Caco-2 (cell line): Measurements from ENCODE around the gene PODXL. TPM values are rescaled to one million over a fixed set of nuclear protein-coding genes. Genes with fewer than 3 reads are reported as not detected.
A peak's percentile ranks its signal among the peaks of the same experiment; 100 is the strongest.

Experiments
- BruUV-seq: library from RNA; stranded (reverse); fragments of 400-500 nt; replicated peaks from 2 replicates; lab custom pipeline; 2021; lab: Mats Ljungman, UMichigan
- CTCF ChIA-PET: fragments of 300-600 bp; sonication (Branson Sonifier 250); formaldehyde crosslinking; loops from one replicate; lab custom pipeline; 2022; ENCODE audit warnings: antibody characterized with exemption; lab: Charles Lee
- POLR2A ChIA-PET: fragments of 300-600 bp; sonication (Branson Sonifier 250); formaldehyde crosslinking; loops from one replicate; lab custom pipeline; 2022; ENCODE audit warnings: antibody characterized with exemption; lab: Charles Lee
- DNase-seq, 2 experiments: peaks; one replicate each; pipeline versions ENCODE4 v3.0.0 to v3.0.0-alpha.2; 2020 to 2022
- H3K27me3 ChIP-seq: replicated peaks from 2 replicates; pipeline ENCODE4 v1.6.0; 2011; ENCODE audit warnings: low read length; ENCODE audit not compliant: control insufficient read depth, insufficient read depth
- H3K36me3 ChIP-seq: 2 replicates; pipeline ENCODE4 v1.5.1; 2011; ENCODE audit warnings: low read length; ENCODE audit not compliant: control insufficient read depth, insufficient read depth
- H3K4me1 ChIP-seq: fragments of 250-450 bp; sonication (Bioruptor Pico); 2 replicates; pipeline ENCODE4 v1.5.1; 2020; ENCODE audit warnings: mild to moderate bottlenecking
- H3K4me3 ChIP-seq: 2 replicates; pipeline ENCODE4 v1.5.1; 2011; ENCODE audit warnings: low read depth, mild to moderate bottlenecking, control low read depth, low read length
- H3K9me3 ChIP-seq: fragments of 250-450 bp; sonication (Bioruptor Pico); 2 replicates; pipeline ENCODE4 v1.5.1; 2020; ENCODE audit warnings: mild to moderate bottlenecking, moderate library complexity
- H3K27ac Mint-ChIP-seq: one replicate; pipeline ENCODE4 v1.8.0; 2022; ENCODE audit warnings: mixed read lengths; ENCODE audit not compliant: unreplicated experiment
- H3K27me3 Mint-ChIP-seq: one replicate; pipeline ENCODE4 v1.8.0; 2022; ENCODE audit warnings: mixed read lengths; ENCODE audit not compliant: insufficient read depth, unreplicated experiment
- H3K36me3 Mint-ChIP-seq: one replicate; pipeline ENCODE4 v1.8.0; 2022; ENCODE audit warnings: mild to moderate bottlenecking, mixed read lengths; ENCODE audit not compliant: insufficient read depth, unreplicated experiment
- H3K4me1 Mint-ChIP-seq: one replicate; pipeline ENCODE4 v1.8.0; 2022; ENCODE audit warnings: low read depth, mixed read lengths; ENCODE audit not compliant: unreplicated experiment
- H3K4me3 Mint-ChIP-seq: one replicate; pipeline ENCODE4 v1.8.0; 2022; ENCODE audit warnings: mild to moderate bottlenecking, moderate library complexity, mixed read lengths; ENCODE audit not compliant: unreplicated experiment
- H3K9me3 Mint-ChIP-seq: one replicate; pipeline ENCODE4 v1.8.0; 2022; ENCODE audit warnings: mixed read lengths; ENCODE audit not compliant: unreplicated experiment
- CTCF ChIP-seq, 2 experiments: fragments of 200-600 bp in 1 of 2; IDR thresholded peaks; 1 replicate in 1 of 2; 2 replicates in 1 of 2; pipeline versions ENCODE4 v1.5.1 to v1.8.0; 2011 to 2022; ENCODE audit warnings: antibody characterized with exemption in 1 of 2, control low read depth in 1 of 2, inconsistent platforms in 1 of 2, low read depth in 1 of 2, low read length in 1 of 2, mild to moderate bottlenecking in 1 of 2, moderate library complexity in 1 of 2; ENCODE audit not compliant: insufficient read depth in 1 of 2, severe bottlenecking in 1 of 2, unreplicated experiment in 1 of 2
- intact Hi-C: fragments of 100-400 bp; cut with micrococcal nuclease; formaldehyde crosslinking; loops from one replicate; pipeline ENCODE4 v1.10.0; 2022; ENCODE audit not compliant: unreplicated experiment
- total RNA-seq: library from RNA; stranded (reverse); gene quantifications from 2 replicates; pipeline ENCODE4 v1.2.3, GENCODE V29; 2022

The PODXL gene
- total RNA-seq, 1 experiment from 2014 or later: 278 TPM

- Histone ChIP-seq H3K27me3 (no peaks in the 10 kb centered on the region), H3K36me3 (no peaks in the 10 kb centered on the region), H3K4me3 (no peak overlapping the region), H3K9me3 (no peaks in the 10 kb centered on the region), H3K4me1 (no peaks in the 10 kb centered on the region)
- intact Hi-C loops: no loop called here
- H3K4me1 Mint-ChIP-seq: peaks cover 12% of the 10 kb centered on the region
- ChIA-PET POLR2A (interaction anchor here (0.5 to 0.7 kb wide), 2 partner anchors 9 to 78 kb away, joined by 3 read pairs; no protein-coding TSS in a partner anchor), CTCF (interaction anchor here (1.0 to 1.3 kb wide), 2 partner anchors 9 to 17 kb away, joined by 3 to 5 read pairs; no protein-coding TSS in a partner anchor)
- no peaks in the 10 kb centered on the region for H3K9me3 Mint-ChIP-seq
- TF ChIP-seq CTCF (IDR thresholded peaks at IDR 0.05; ENCODE audit: insufficient read depth in 1 of 2, low read depth in 1 of 2, low read length in 1 of 2, severe bottlenecking in 1 of 2, unreplicated experiment in 1 of 2): no peak
- DNase-seq: no peak
- no peaks in the 10 kb centered on the region for H3K27me3 Mint-ChIP-seq
- BruUV-seq: no TSS peak
- H3K36me3 Mint-ChIP-seq: no peaks in the 10 kb centered on the region
- no peak overlapping the region for H3K4me3 Mint-ChIP-seq
- peak overlapping the region; percentile 26 for H3K27ac Mint-ChIP-seq
Measured at GRCh38 chr7:131568970-131569369, 12.5 kb upstream of the PODXL start.

- Mint-ChIP-seq H3K4me3 (no peak overlapping the region), H3K27me3 (no peaks in the 10 kb centered on the region), H3K4me1 (peaks cover 12% of the 10 kb centered on the region), H3K36me3 (no peaks in the 10 kb centered on the region), H3K9me3 (no peaks in the 10 kb centered on the region), H3K27ac (peak overlapping the region; percentile 26)
- DNase-seq: no peak
- Histone ChIP-seq H3K9me3 (no peaks in the 10 kb centered on the region), H3K4me1 (no peaks in the 10 kb centered on the region), H3K27me3 (no peaks in the 10 kb centered on the region), H3K4me3 (no peak overlapping the region), H3K36me3 (no peaks in the 10 kb centered on the region)
- no peak for TF ChIP-seq CTCF (IDR thresholded peaks at IDR 0.05; ENCODE audit: insufficient read depth in 1 of 2, low read depth in 1 of 2, low read length in 1 of 2, severe bottlenecking in 1 of 2, unreplicated experiment in 1 of 2)
- intact Hi-C loops: no loop called here
- BruUV-seq: no TSS peak
- ChIA-PET POLR2A (no interaction called here), CTCF (interaction anchor here (1.3 kb wide), 1 partner anchor 10 kb away, joined by 3 read pairs; no protein-coding TSS in a partner anchor)
Measured at GRCh38 chr7:131568510-131568909, 12.1 kb upstream of the PODXL start.

GRCh38 chr7:131564640-131565039, 8.2 kb upstream of the PODXL start:
- no peaks in the 10 kb centered on the region for H3K36me3 Mint-ChIP-seq
- H3K36me3 ChIP-seq: no peaks in the 10 kb centered on the region
- no peaks in the 10 kb centered on the region for H3K9me3 ChIP-seq
- DNase-seq: no peak
- ChIA-PET CTCF (no interaction called here), POLR2A (no interaction called here)
- BruUV-seq: no TSS peak
- peaks cover 4% of the 10 kb centered on the region; the same call in 1 of the 2 replicates for H3K4me1 ChIP-seq
- no peak for TF ChIP-seq CTCF (IDR thresholded peaks at IDR 0.05; ENCODE audit: insufficient read depth in 1 of 2, low read depth in 1 of 2, low read length in 1 of 2, severe bottlenecking in 1 of 2, unreplicated experiment in 1 of 2)
- no peaks in the 10 kb centered on the region for H3K27me3 ChIP-seq
- intact Hi-C loops: no loop called here
- no peak overlapping the region for H3K4me3 ChIP-seq
- H3K4me3 Mint-ChIP-seq: no peak overlapping the region
- peaks cover 6% of the 10 kb centered on the region for H3K4me1 Mint-ChIP-seq
- H3K9me3 Mint-ChIP-seq: no peaks in the 10 kb centered on the region
- H3K27me3 Mint-ChIP-seq: no peaks in the 10 kb centered on the region
- H3K27ac Mint-ChIP-seq: no peak overlapping the region
